Tibial nerve (tissue), 3 donors: Measurements from ENCODE around the gene AEBP2.

Experiments used
- CTCF ChIP-seq, 5 experiments: fragments of 200-600 bp in 3 of 5; fragments of 450-650 bp in 2 of 5; sonication (generic) in 3 of 5; IDR thresholded peaks; one replicate each; pipeline ENCODE4 v1.5.1; 2016 to 2019; ENCODE audit warnings: antibody characterized with exemption in 5 of 5, mild to moderate bottlenecking in 3 of 5, moderate library complexity in 2 of 5
- POLR2A ChIP-seq, 2 donors: fragments of 450-650 bp; IDR thresholded peaks; one replicate each; pipeline ENCODE4 v1.6.1; 2017; ENCODE audit warnings: antibody characterized with exemption in 2 of 2, mild to moderate bottlenecking in 2 of 2, moderate library complexity in 2 of 2

DNA sequence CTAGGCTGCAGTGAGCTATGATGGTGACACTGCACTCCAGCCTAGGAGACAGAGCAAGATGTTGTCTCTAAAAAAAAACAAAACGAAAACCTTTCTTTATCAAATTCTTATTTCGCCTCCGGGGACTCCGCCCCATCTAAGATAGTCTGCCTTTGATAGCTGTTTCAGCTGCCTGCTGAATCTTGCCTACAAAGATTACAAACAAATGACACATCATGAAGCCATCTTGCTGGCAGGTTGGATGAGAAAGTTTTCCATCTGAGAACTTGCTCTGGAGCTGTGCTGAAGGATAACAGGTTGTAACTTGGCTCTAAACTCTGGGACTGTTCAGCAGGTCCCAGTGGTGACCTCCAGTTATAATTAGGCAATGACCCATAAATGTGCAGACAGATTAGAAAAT, 41.8 kb upstream of the AEBP2 start:
- TF ChIP-seq CTCF (IDR thresholded peaks at IDR 0.05): no peak
- no peak for TF ChIP-seq POLR2A (IDR thresholded peaks at IDR 0.05)
